Middle frontal gyrus (tissue), 1 donor: ENCODE results near the gene DENND1A.

Experiments
- DNase-seq: peaks from one replicate; pipeline ENCODE4 v3.0.0-alpha.2; 2015; ENCODE audit warnings: low spot score; ENCODE audit errors: extremely low spot score

The DENND1A gene

DNA sequence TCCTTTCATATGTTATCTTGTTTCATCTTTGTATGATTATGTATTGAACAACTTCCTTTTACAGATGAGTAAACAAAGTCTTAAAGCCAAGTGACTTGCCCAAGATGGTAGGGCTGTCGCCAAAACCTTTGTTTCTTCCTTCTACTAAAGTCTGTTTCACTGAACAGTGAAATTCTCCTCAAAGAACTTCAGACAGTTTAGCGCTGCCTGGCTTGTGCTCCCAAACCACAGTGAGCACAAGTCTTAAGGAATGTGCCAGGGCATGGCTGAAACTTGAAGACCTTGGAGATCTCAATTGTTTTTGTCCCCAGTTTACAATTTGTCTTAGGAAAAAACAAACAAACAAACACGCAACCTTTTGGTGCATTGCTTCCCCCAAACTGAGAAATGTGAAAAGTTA, 300.4 kb downstream of the DENND1A start:
- DNase-seq, result no peak

DNA sequence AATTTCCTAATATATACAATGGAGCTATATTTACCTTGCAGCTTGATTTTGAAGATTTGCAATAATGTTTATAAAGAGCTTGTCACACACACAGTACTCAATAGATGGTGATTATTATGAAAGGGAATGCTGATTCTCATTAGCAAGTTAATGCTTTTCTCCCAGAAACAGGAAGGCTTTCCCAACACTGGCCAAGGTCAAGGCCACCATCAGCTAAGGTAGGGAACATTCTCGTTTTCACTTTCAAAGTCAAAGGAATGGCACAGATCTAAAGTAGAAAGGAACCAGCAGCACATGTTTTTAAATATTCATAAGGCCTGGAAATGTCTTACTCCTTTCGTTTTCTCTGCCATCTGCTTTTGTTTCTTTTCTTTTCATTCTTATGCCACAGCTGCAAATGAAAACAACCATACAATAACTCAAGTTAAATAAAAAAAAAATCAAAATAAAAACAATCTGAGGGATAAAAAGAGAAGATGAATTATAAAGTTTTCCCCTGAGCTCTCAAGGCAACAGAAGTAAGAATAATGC, 307.1 kb downstream of the DENND1A start:
- DNase-seq, result no peak

DNA sequence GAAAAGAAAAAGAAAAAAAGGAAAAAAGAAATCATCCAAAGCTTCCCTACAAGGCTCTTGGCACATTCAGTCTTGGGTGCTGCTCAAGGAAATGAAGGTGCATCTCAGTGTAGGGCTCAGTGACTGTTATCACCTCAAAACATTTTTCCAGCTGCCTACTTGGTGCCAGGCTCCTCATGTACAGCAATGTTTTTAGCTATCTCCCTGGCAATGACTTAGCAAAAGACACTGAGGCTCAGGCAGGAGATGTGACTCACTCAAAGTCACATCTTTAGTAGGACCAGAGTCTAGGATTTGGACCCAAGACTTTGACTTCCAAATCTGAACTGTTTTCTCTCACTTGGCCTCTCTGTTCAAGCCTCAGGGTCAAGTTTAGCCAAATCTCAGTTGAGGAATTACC, 309.7 kb downstream of the DENND1A start:
- DNase-seq, result no peak

DNA sequence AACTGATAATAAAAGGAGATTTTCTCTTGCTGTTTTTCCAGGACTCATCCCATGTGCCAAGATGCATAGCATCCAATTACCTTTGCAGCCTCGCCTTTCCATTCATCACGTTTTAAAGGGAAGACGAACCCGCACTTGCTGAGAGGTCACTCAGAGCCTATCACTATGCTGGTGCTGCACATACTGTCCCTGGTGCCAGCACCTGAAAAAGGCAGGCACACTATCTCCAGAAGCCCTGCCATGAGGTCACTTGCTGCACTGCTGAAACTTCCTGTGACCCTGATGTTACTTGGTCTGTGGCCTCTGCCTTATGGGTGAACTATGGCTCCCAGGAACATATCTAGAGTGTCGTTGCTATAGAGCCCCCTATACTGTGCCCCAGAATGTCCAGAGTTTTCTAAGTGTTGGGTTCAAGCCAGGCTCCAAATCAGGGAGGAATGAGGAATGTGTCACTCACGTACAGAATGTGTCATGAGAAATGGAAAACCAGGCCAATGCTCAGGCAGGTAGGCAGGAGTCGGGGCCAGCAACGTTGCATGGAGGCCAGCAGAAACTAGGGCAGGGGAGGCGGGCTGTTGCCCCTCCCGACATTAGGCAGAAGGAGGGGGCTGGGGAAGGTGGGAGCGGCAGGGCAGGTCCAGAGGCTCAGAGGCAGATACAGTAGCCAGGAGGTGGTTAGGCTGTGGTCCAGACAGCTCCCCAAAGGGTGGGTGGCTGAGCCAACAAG, 311.8 kb downstream of the DENND1A start:
- DNase-seq, result no peak

DNA sequence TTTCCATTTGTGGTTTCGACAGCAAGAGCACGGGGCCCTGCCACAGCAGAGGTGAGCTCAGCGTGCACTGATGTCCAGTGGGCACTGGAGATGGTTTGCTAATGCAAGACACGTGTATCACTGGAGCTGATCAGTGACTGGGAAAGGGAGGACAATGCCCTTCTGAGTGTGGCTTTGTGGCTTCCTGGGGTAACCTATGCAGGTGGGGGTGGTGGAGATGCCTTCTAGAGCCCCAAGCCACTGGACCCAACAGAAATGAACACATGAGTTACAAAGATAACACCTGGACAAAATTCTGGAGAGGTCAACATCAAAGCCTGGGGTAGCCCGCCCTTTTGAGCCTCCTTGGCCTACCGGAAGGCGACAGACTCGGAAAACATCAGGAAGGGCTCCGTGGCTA, 312.6 kb downstream of the DENND1A start:
- no peak for DNase-seq

DNA sequence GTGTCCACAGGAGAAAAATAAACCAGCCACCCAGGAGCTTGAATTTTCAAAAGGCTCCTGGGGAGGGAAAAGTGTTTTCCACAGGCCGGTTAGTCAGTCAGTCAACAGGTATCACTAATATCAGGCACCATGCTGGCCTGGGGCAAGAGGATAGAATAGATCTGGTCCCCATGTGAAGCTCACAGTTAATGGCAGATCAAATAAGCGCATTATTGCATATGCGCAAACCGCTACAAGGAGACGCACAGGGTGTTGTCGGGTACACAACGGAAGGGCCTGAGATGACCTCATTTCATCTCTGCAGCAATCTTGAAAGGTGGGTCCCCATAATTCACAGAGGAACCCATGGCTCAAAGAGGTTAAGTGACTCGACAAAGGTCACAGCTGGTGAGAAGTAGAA, 313.2 kb downstream of the DENND1A start:
- no peak for DNase-seq

DNA sequence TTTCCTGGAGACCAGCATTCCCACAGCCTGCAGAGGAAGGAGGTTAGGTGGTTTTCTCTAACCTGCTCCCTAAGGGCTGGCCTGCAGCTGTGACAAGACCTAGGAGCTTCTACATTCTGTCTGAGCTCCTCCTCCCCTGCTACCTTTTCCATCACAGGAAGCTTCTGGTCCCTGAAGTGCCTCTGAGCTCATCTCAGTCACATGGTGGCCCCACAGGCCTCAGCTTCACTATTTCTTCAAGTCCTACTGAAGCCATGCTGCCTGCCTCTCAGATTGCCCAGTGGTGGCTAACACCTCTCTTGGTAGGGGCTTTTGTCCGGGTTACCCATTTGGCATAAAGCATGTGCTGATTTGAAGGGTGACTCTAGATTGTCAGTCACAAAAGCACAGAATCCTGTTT, 314.5 kb downstream of the DENND1A start:
- DNase-seq, result no peak

DNA sequence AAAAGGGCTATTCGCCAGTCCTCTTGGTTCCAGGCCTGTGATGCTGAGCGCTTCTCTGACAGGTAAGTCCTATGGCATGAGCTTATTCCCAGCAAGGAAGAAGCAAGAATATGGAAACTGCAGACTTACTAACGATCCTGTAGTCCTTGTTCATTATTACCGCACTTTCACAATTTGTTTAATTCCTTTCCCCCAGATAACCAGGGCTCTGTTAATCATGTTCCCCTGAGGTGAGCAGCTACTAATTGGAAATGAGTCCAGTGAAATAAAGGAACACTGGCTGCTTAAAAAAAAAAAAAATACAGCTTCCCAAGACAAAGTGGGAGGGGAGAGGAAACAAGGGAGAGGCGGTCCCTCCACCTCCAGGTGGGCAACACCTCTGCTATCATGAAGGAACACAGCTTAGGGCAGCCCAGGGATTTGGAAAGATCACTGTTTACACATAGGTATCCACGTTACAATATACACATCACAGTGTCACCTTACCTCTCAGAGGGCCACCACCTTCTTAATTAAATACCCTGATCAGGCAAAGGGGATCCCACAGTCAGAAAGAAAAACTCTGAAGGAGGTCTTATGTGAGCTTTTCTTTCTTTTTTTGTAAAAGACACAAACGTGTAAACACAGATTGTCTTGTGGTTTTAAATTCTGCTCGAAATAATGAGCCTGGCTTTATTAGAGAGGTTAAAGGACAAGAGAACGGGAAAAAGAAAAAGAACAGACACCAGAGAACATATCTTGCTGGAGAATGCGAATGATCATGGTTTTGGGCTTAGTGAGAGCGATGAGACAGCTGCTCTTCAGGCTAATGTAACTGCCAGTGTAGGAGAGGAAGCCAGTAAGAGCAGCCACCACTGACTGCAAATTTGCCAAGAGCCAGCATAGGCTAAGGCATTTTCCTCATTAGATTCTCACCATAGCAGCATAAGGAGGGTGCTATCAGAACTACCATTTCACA, 315.3 kb downstream of the DENND1A start:
- DNase-seq, result no peak

DNA sequence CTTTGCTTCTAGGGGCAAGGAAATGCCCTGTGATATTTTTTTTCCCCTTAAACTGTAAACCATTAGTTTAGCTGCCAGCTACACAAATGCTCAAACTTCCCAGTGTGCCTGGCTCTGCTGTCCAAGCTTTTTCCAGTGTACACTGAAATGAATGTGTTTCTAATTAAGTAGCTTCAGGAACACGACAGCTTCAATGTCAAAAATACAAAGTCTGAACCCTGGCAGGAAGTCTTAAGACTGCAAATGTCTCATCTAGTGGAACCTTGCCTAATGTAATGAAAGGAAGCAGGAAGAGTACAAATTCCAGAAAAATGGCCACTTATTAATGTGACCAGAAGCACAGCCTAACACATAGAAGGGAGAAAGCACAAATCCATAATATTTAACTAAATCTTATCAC, 318.7 kb downstream of the DENND1A start:
- no peak for DNase-seq

DNA sequence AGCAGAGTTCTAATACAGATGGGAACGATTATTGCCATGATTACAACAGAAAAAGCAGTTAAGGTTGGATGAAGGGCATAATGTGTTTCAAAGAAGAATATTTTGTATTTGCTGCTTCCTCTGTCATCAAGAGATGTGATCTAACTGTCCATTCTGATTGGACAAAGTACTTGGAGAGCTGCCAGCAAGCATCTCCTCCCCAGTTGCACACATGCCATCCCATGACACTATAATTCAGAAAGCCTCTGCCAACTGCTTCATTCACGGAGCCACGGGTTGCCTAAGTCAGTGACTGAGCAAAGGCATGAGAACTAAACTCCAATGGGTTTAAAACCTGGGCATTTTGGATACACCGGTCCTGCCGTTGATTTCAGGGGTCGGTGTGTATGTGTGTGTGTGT, 320.1 kb downstream of the DENND1A start:
- DNase-seq, result no peak

DNA sequence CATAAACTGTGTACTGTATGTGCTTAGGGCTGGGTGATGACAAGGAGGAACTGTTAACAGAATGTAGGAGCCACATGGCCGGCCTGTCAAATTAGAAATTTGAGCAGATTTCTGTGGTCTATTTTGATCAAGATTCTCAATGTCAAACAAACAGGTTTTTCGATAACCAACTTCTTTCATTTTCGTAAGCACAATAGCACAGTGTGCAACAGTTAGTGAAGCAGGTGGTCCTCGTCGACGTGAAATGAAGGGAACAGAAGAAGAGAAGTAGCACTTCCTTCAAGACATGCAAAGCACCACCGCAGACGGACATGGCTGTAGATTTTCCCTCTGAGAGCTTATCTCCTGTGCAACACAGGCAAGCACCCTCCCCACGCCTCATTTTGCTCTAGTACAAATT, 321.8 kb downstream of the DENND1A start:
- no peak for DNase-seq

DNA sequence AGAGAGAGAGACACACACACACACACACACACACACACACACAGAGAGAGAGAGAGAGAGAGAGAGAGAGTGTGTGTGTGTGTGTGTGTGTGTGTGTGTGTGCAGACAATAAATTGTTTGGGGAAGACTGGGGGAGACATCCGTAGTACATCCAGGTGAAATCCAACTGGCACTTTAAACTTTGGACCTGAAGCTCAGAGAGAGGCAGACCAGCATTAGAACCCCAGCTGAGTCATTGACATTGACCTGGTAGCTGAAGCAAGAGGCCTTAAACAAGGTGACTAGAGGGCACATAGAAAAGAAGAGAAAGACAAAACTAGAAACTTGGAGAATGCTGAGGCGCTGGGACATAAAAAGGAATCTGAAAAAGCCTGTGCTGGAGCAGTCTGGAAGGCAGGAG, 322.4 kb downstream of the DENND1A start:
- DNase-seq, result no peak

DNA sequence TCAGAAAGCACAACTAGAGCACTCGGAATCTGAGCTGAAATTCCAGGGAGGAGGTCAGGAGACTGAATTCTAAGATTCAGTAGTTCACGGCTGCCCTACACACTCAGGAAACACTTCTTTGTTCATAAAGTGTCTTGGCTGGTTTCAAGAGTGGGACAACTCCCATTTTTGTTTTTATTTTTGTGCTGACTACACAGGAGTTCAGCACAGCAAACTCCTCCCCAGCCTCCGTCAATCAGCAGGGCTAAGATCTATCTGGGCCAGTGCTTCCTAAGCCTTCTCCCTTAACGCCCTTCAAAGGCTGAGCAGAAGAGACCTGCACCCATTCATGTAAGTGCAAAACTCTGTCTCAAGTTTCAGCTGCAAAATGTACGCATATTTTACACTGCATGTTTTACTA, 323.8 kb downstream of the DENND1A start:
- DNase-seq, result no peak

DNA sequence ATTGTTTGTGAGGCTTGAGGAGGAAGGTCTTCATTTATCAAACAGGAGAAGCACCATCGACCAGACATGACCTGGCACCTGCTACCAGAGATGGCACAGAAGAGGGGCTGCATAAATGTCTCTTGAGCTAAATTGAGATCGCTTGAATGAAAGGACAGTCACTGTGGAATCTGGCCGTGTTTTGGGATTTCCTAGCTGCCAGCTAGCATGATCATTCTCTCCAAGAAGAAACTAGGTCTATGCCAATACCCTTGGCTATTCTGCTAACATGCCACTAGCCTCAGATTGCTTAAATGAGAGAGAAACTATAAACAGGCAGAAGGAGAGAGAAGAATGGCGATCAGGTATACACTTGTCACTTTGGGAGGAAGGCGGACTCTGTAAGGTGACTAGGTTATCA, 324.6 kb downstream of the DENND1A start:
- no peak for DNase-seq

DNA sequence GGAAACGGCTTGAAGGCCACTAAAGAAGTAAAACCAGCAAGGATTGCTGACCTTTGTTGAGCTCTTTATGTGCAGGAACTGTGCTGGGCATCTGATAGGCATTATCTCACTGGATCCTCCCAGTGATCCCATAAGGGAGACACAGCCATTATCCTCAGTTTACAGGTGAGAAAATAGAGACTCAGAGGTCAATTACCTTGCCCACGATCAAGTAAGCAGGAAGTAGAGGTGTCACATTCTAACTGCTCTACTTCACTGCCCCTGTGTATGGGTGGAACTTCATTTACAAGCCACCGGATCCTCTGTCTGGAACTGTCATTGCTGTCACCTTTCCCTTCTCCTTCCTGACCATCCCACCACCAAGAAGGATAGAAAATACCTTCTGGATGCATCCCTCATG, 325.1 kb downstream of the DENND1A start:
- no peak for DNase-seq

DNA sequence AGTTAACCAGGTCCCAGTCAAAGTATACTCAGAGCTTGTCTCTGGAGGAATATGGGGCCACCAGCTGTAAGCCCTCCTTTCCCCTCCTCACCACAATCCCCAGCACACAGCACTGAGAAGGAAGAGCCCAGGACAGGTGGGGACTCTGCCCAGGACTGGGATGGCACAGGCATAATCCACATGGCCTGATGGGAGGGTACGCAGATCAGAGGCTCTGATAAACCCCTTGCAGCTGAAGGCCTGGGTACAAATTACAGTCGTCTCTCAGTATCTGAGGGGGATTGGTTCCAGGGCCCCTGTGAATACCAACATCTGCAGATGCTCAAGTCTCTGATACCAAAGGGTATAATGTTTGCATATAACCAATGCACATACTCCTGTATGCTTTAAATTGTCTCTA, 328.1 kb downstream of the DENND1A start:
- DNase-seq, result no peak

DNA sequence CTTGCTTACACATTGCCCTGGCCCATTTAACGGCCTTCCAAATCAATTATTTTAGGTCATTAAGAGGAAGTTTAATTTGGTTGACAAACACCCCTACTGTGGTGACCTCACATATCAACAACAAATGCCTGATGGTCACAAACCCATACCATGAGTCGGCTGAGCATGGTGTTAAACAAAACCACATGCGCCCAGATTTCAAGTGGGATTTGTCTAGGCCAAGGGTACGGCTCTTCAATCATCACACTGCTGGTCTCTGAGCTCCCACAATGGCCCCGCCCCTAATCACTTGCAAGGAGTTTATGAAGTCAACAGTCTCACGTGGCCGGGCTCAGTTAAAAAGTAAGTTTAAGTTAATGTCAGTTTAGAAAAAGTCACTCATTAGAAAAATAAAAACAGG, 330.1 kb downstream of the DENND1A start:
- DNase-seq, result no peak

DNA sequence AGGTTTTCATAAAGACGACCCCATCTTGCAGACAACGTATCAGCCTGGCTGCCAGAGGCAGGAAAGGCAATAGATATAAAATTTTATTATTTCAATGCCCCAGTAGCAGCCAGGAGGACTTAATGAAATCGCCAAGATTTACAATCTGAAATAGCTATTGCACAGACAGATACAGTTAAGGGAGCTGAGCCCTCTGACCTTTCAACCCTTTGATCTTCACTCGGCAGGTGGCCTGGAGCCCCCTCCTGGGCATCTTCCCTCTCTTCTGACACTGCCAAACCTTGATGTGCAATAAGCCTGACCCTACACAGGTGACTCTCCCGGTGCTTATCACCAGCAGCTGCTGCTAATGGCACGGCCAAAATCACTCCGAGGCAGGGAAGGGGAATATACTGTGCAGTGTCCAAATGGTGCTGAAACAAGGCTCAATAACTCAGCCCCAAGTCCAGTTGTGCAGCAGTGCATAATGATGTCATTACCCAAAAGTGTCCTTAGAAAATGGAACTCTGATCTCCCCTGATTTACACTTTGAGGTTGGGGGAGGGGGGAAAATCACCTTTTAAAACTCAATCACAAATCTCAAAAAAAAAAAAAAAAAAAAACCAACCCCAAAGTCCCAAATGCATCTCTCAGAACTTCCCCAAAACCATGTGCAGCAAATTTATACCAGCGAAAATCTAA, 331.9 kb downstream of the DENND1A start:
- no peak for DNase-seq

DNA sequence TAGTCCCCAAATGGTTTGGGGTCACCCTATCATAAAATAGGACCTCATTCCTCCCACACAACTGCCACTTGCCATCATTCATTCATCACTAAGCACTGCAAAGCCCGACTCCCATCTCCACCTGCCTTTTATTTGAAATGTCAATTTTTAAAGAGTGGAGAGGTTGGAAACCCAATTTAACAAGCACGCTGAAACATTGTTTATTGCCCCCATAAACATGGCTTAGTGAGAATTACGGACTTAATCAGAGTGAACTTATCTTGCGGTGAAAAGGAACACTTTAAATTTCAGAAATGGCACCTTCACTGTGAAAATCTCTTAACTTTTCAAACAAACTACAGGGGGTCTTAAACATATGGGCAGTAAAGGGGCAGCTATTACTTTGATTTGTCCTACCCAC, 332.9 kb downstream of the DENND1A start:
- no peak for DNase-seq

DNA sequence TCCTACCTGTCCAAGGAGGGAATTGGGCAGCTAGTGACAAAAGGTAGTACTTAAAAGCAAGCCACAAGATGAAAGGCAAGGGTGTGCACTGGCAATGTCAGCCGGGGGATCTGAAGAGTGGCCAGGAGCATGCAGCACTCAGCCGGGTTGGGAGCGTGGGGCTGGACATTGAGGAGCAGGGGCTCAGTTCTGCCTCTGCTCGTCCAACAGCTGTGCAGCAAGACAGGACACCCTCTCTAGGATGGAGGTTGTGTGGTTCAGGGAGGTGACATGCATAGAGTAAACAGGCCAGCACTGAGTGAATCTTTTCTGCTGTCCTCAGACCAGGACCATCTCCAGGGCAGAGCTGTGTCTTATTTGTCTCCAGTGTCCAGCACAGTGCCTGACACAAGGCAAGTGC, 338.6 kb downstream of the DENND1A start:
- DNase-seq, result no peak

DNA sequence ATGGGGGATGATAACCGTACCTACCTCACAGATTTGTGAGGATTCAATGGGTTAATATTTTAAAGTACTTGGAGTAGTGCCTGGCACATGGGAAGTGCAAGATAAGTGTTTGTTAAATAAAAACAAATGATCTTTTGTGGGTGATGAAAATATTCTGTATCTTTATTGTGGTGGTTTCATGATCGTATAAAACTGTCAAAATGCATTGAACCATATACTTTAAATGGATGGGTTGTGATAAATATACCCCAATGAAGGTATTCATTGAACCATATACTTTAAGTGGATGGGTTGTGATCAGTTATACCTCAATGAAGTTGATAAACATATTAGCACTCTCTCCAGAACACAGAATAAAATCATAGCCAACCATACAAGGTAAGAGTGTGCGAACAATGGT, 339.4 kb downstream of the DENND1A start:
- no peak for DNase-seq
